Left forelimb (tissue), 1 donor: Measurements from ENCODE around the gene SHISA3.

Experiments used
- DNase-seq: peaks from one replicate; pipeline ENCODE4 v3.0.0-alpha.2; 2018; ENCODE audit warnings: low spot score

SHISA3 gene

GRCh38 chr4:42445038-42445437 is 47.8 kb downstream of the SHISA3 start:
- no peak for DNase-seq

DNA sequence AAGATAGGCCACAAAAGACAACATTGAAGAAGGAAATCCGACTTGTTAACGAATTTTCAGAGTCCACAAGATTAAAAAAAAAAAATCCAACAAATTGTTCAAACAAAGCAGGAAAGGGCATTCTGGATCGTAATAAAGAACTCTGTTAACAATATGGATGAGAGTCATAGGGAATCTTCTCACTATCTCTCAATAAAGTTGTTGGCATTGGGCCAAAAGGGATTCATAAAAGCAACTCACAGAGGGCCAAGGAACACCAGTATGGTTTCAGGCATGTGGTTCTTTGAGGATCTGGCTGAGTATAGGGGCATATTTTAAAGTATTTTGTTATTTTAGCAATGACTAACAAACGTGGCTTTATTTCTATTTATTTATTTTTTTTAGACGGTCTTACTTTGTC is 49.5 kb downstream of the SHISA3 start:
- no peak for DNase-seq
